ENCODE measurements around the gene TRABD2B. TPM values are rescaled to one million over a fixed set of nuclear protein-coding genes. Genes with fewer than 3 reads are reported as not detected.
A peak's percentile ranks its signal among the peaks of the same experiment; 100 is the strongest.

Gene TRABD2B
- total RNA-seq, 1 donor from 2014 or later, result 1.4 TPM

GRCh38 chr1:47935163-47935562, 62.0 kb downstream of the TRABD2B start:
- Histone ChIP-seq H3K4me3 (no peak overlapping the region), H3K4me1 (peaks cover 23% of the 10 kb centered on the region), H3K9me3 (replicated peaks) (no peaks in the 10 kb centered on the region), H3K27ac (replicated peaks) (peak overlapping the region; percentile 58), H3K36me3 (no peaks in the 10 kb centered on the region), H3K27me3 (ENCODE audit: low read depth) (peaks cover 8% of the 10 kb centered on the region)
- intact Hi-C loops (cut with micrococcal nuclease), result no loop called here
- TF ChIP-seq CTCF (IDR thresholded peaks at IDR 0.05; ENCODE audit: borderline replicate concordance), result no peak
- no peak for DNase-seq

GRCh38 chr1:47934243-47934805, 62.9 kb downstream of the TRABD2B start:
- no peaks in the 10 kb centered on the region for H3K36me3 ChIP-seq
- DNase-seq, result peak; percentile 74
- intact Hi-C loops (cut with micrococcal nuclease), result no loop called here
- no peaks in the 10 kb centered on the region for H3K9me3 ChIP-seq (replicated peaks)
- TF ChIP-seq CTCF (IDR thresholded peaks at IDR 0.05; ENCODE audit: borderline replicate concordance), result no peak
- H3K4me3 ChIP-seq, result no peak overlapping the region
- H3K27ac ChIP-seq (replicated peaks), result peak overlapping the region; percentile 58
- H3K4me1 ChIP-seq, result peaks cover 23% of the 10 kb centered on the region
- peaks cover 13% of the 10 kb centered on the region for H3K27me3 ChIP-seq (ENCODE audit: low read depth)

- TF ChIP-seq CTCF (IDR thresholded peaks at IDR 0.05; ENCODE audit: borderline replicate concordance), result no peak
- Histone ChIP-seq H3K4me1 (peaks cover 21% of the 10 kb centered on the region), H3K27me3 (ENCODE audit: low read depth) (peaks cover 23% of the 10 kb centered on the region), H3K36me3 (no peaks in the 10 kb centered on the region), H3K27ac (replicated peaks) (no peak overlapping the region), H3K4me3 (no peak overlapping the region), H3K9me3 (replicated peaks) (no peaks in the 10 kb centered on the region)
- intact Hi-C loops (cut with micrococcal nuclease), result no loop called here
- no peak for DNase-seq
Observed at GRCh38 chr1:47932743-47933142, 64.4 kb downstream of the TRABD2B start.

GRCh38 chr1:47931395-47931794, 65.8 kb downstream of the TRABD2B start:
- Histone ChIP-seq H3K27ac (replicated peaks) (no peak overlapping the region), H3K4me3 (no peak overlapping the region), H3K27me3 (ENCODE audit: low read depth) (peaks cover 25% of the 10 kb centered on the region), H3K36me3 (no peaks in the 10 kb centered on the region), H3K9me3 (replicated peaks) (no peaks in the 10 kb centered on the region), H3K4me1 (peaks cover 21% of the 10 kb centered on the region)
- DNase-seq, result no peak
- peak; percentile 17 for TF ChIP-seq CTCF (IDR thresholded peaks at IDR 0.05; ENCODE audit: borderline replicate concordance)
- intact Hi-C loops (cut with micrococcal nuclease), result no loop called here

GRCh38 chr1:47930210-47930840, 66.9 kb downstream of the TRABD2B start:
- Histone ChIP-seq H3K27ac (replicated peaks) (no peak overlapping the region), H3K9me3 (replicated peaks) (no peaks in the 10 kb centered on the region), H3K27me3 (ENCODE audit: low read depth) (peaks cover 28% of the 10 kb centered on the region), H3K4me1 (peaks cover 21% of the 10 kb centered on the region), H3K4me3 (no peak overlapping the region), H3K36me3 (no peaks in the 10 kb centered on the region)
- intact Hi-C loops (cut with micrococcal nuclease), result no loop called here
- no peak for DNase-seq
- TF ChIP-seq CTCF (IDR thresholded peaks at IDR 0.05; ENCODE audit: borderline replicate concordance), result no peak
